Embryonic facial prominence (tissue), 1 donor: ENCODE data around the gene TFAM.

Experiments
- DNase-seq: peaks from one replicate; pipeline ENCODE4 v3.0.0-alpha.2; 2016; ENCODE audit errors: extremely low spot score

Gene TFAM

GRCh38 chr10:58384999-58385783 is at the start of gene TFAM:
TFAM (plus strand) TSS chr10:58385410; CDS start chr10:58385548, 138 bp downstream.
- DNase-seq: peak; percentile 86

GRCh38 chr10:58336242-58336641 is 49.0 kb upstream of the TFAM start:
- no peak for DNase-seq

GRCh38 chr10:58341422-58341821 is 43.8 kb upstream of the TFAM start:
- no peak for DNase-seq

GRCh38 chr10:58341947-58342346 is 43.3 kb upstream of the TFAM start:
- no peak for DNase-seq

GRCh38 chr10:58347967-58348366 is 37.2 kb upstream of the TFAM start:
- DNase-seq: no peak

- DNase-seq: no peak
Observed at GRCh38 chr10:58348571-58349033, 36.6 kb upstream of the TFAM start.

- no peak for DNase-seq
Observed at GRCh38 chr10:58350023-58350422, 35.2 kb upstream of the TFAM start.

GRCh38 chr10:58350619-58351323 is 34.4 kb upstream of the TFAM start:
- no peak for DNase-seq

- no peak for DNase-seq
Observed at GRCh38 chr10:58351616-58352578, 33.3 kb upstream of the TFAM start.

- no peak for DNase-seq
Observed at GRCh38 chr10:58352956-58353610, 32.1 kb upstream of the TFAM start.

GRCh38 chr10:58356756-58357155 is 28.5 kb upstream of the TFAM start:
- DNase-seq: no peak

- DNase-seq: no peak
Observed at GRCh38 chr10:58358314-58358933, 26.8 kb upstream of the TFAM start.

- no peak for DNase-seq
Observed at GRCh38 chr10:58358947-58359346, 26.3 kb upstream of the TFAM start.

- DNase-seq: no peak
Observed at GRCh38 chr10:58359541-58359940, 25.7 kb upstream of the TFAM start.

- no peak for DNase-seq
Observed at GRCh38 chr10:58360412-58361004, 24.7 kb upstream of the TFAM start.

GRCh38 chr10:58361353-58361752 is 23.9 kb upstream of the TFAM start:
- DNase-seq: no peak

GRCh38 chr10:58362027-58362789 is 23.0 kb upstream of the TFAM start:
- no peak for DNase-seq

- no peak for DNase-seq
Observed at GRCh38 chr10:58367069-58367468, 18.1 kb upstream of the TFAM start.

GRCh38 chr10:58371473-58371872 is 13.7 kb upstream of the TFAM start:
- no peak for DNase-seq
